Measurements from ENCODE around the gene TAF11. TPM values are rescaled to one million over a fixed set of nuclear protein-coding genes. Genes with fewer than 3 reads are reported as not detected.

TAF11 gene
- total RNA-seq, 1 donor from 2014 or later, result 28.0 TPM

- Mint-ChIP-seq H3K9me3 (no peaks in the 10 kb centered on the region), H3K27me3 (no peaks in the 10 kb centered on the region), H3K27ac (no peak overlapping the region), H3K4me1 (peaks cover 5% of the 10 kb centered on the region), H3K36me3 (ENCODE audit: low read depth) (no peaks in the 10 kb centered on the region), H3K4me3 (no peak overlapping the region)
- ChIA-PET POLR2A (no interaction called here), CTCF (no interaction called here)
- TF ChIP-seq, protein P1, sequence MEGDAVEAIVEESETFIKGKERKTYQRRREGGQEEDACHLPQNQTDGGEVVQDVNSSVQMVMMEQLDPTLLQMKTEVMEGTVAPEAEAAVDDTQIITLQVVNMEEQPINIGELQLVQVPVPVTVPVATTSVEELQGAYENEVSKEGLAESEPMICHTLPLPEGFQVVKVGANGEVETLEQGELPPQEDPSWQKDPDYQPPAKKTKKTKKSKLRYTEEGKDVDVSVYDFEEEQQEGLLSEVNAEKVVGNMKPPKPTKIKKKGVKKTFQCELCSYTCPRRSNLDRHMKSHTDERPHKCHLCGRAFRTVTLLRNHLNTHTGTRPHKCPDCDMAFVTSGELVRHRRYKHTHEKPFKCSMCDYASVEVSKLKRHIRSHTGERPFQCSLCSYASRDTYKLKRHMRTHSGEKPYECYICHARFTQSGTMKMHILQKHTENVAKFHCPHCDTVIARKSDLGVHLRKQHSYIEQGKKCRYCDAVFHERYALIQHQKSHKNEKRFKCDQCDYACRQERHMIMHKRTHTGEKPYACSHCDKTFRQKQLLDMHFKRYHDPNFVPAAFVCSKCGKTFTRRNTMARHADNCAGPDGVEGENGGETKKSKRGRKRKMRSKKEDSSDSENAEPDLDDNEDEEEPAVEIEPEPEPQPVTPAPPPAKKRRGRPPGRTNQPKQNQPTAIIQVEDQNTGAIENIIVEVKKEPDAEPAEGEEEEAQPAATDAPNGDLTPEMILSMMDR (IDR thresholded peaks at IDR 0.05), result no peak
- no peak for ATAC-seq (ENCODE audit: low read depth)
- intact Hi-C loops (cut with micrococcal nuclease), result no loop called here
- no peak for DNase-seq
Observed at GRCh38 chr6:34897130-34897529, 9.3 kb upstream of the TAF11 start.

GRCh38 chr6:34894693-34895092 is 6.9 kb upstream of the TAF11 start:
- peaks cover 21% of the 10 kb centered on the region for H3K4me1 Mint-ChIP-seq

DNA sequence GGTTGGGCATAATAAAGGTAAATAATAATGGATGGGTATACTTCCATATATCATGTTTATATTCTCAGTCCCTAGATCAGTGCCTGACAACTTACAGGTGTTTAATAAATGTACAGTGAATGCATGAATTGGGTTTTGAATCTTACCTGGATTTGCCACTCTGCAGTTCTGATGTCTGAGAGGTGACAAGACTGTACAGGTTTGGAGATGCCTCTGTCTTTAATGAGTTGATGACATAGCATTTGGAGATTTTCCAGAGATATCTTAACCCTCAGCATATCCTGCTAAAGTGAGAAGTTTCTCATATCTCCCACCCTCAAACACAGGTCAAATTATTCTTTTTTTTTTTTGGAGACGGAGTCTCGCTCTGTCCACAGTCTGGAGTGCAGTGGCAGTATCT is 3.5 kb upstream of the TAF11 start:
- H3K4me1 Mint-ChIP-seq, result peaks cover 44% of the 10 kb centered on the region
- DNase-seq, result no peak
- intact Hi-C loops (cut with micrococcal nuclease), result no loop called here
- peaks cover 10% of the 10 kb centered on the region for H3K36me3 Mint-ChIP-seq (ENCODE audit: low read depth)
- ChIA-PET CTCF (no interaction called here), POLR2A (no interaction called here)
- no peak overlapping the region for H3K4me3 Mint-ChIP-seq
- H3K27ac Mint-ChIP-seq, result no peak overlapping the region
- ATAC-seq (ENCODE audit: low read depth), result no peak
- TF ChIP-seq, protein P1 (IDR thresholded peaks at IDR 0.05), result no peak
- H3K9me3 Mint-ChIP-seq, result no peaks in the 10 kb centered on the region
- no peaks in the 10 kb centered on the region for H3K27me3 Mint-ChIP-seq

More at GRCh38 chr6:34894693-34895092, 6.9 kb upstream of the TAF11 start:
- ChIA-PET POLR2A (no interaction called here), CTCF (no interaction called here)
- Mint-ChIP-seq H3K27ac (no peak overlapping the region), H3K27me3 (no peaks in the 10 kb centered on the region), H3K4me3 (no peak overlapping the region), H3K9me3 (no peaks in the 10 kb centered on the region), H3K36me3 (ENCODE audit: low read depth) (no peaks in the 10 kb centered on the region)
- intact Hi-C loops (cut with micrococcal nuclease), result no loop called here
- TF ChIP-seq, protein P1 (IDR thresholded peaks at IDR 0.05), result no peak
- ATAC-seq (ENCODE audit: low read depth) (no peak), DNase-seq (no peak)

DNA sequence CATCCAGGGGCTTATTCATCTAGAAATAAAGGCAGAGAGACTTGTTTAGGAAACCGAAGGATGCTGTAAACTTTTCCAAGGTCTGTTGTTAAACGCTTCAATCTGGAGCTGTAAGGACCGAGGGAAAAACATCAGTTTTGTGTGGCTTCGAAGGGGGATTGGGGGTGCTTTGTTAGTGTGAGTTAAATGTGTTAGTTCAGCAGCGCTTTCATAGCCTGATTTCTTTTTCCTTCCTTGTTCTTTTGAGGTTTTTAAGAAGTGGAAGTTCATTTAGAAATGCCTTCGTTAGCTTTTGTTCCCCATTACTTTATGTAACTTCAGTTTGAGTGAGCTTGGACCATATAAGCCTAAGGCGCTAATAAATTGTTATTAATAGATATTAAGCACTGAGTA is 2.7 kb upstream of the TAF11 start:
- Mint-ChIP-seq H3K9me3 (no peaks in the 10 kb centered on the region), H3K27me3 (no peaks in the 10 kb centered on the region), H3K4me3 (peak overlapping the region; percentile 98), H3K36me3 (ENCODE audit: low read depth) (peaks cover 12% of the 10 kb centered on the region), H3K4me1 (peaks cover 46% of the 10 kb centered on the region), H3K27ac (no peak overlapping the region)
- CTCF ChIA-PET, result no interaction called here
- POLR2A ChIA-PET, result no interaction called here
- no peak for DNase-seq
- ATAC-seq (ENCODE audit: low read depth), result no peak
- intact Hi-C loops (cut with micrococcal nuclease), result no loop called here
- TF ChIP-seq, protein P1 (IDR thresholded peaks at IDR 0.05), result no peak

DNA sequence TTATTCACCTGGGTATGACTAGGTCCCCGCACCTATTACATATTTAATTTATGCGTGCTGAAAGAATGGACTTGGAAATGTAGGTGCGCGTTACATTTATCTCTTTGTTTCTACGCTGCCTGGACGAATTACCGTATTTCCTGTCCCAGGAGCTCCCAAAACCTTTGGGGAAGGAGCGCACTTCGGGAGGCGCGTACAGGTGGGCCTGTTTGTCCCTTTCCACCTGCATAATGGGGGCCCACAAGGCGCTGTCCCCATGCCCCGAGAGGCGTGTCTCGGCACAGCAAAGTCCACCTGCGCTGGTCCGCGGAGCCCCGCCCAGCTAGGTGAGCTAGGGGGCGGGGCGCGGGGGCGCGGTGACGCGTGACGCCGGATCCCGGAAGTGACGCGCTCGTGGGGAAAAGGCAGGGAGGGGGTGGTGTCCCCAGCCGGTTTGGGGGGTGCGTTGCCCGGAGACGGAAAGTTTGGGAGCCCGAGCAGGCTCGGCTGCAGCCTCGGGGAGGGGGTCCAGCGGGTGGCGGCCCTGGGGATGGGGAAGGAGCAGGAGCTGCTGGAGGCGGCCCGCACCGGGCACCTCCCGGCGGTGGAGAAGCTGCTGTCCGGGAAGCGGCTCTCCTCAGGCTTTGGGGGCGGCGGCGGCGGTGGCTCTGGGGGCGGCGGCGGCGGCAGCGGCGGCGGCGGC is 1.2 kb upstream of the TAF11 start, which contains the start of gene ANKS1A:
Gene ANKS1A, plus strand, starts transcription at position 382 of the 682 bp plus-strand sequence. Its CDS starts 148 bp downstream, at position 530.
- TF ChIP-seq, protein P1 (IDR thresholded peaks at IDR 0.05), result no peak
- DNase-seq (peak; percentile 90), ATAC-seq (ENCODE audit: low read depth) (peak; percentile 77)
- CTCF ChIA-PET, result interaction anchor here (1.1 to 1.2 kb wide), 2 partner anchors 72 to 251 kb away, joined by 3 read pairs; no protein-coding TSS in a partner anchor
- POLR2A ChIA-PET, result interaction anchor here (0.5 to 3.4 kb wide), 12 partner anchors 10 to 1571 kb away, joined by 3 to 33 read pairs (median 4); partner anchors contain the start of genes BLTP3A, HMGA1, ILRUN and SNRPC
- H3K36me3 Mint-ChIP-seq (ENCODE audit: low read depth), result peaks cover 24% of the 10 kb centered on the region
- peaks cover 46% of the 10 kb centered on the region for H3K4me1 Mint-ChIP-seq
- no peaks in the 10 kb centered on the region for H3K27me3 Mint-ChIP-seq
- H3K27ac Mint-ChIP-seq, result peak within 1 kb of the TSS; percentile 97
- peaks cover 3% of the 10 kb centered on the region for H3K9me3 Mint-ChIP-seq
- H3K4me3 Mint-ChIP-seq, result peak within 1 kb of the TSS; percentile 98
- intact Hi-C loops (cut with micrococcal nuclease), result loop anchor here (1.0 to 5.0 kb wide), 6 partner anchors 97 to 798 kb away; partner anchors contain the start of genes BLTP3A, FKBP5, RPS10 and SNRPC
